Stomach (tissue), 9 donors: ENCODE results near the gene NLN. TPM values are rescaled to one million over a fixed set of nuclear protein-coding genes. Genes with fewer than 3 reads are reported as not detected.

ENCODE experiments used
- DNase-seq, 2 donors: peaks; one replicate each; pipeline versions ENCODE4 v3.0.0 to v3.0.0-alpha.2; 2013 to 2019
- H3K27ac ChIP-seq, 5 donors: fragments of 200-600 bp in 4 of 5; sonication (generic) in 4 of 5; one replicate each; pipeline ENCODE4 v1.5.1; 2013 to 2019; ENCODE audit warnings: mild to moderate bottlenecking in 1 of 5, moderate library complexity in 1 of 5
- H3K27me3 ChIP-seq, 3 donors: fragments of 200-600 bp; sonication (generic); one replicate each; pipeline ENCODE4 v1.5.1; 2017 to 2019; ENCODE audit warnings: mixed run types in 1 of 3
- H3K36me3 ChIP-seq, 4 donors: fragments of 200-600 bp; sonication (generic); 1 replicate in 3 of 4; 2 replicates in 1 of 4; pipeline ENCODE4 v1.5.1; 2016 to 2019
- H3K4me1 ChIP-seq, 4 donors: fragments of 200-600 bp; sonication (generic); one replicate each; pipeline ENCODE4 v1.5.1; 2016 to 2019
- H3K4me3 ChIP-seq, 4 donors: fragments of 200-600 bp; sonication (generic) in 3 of 4; one replicate each; pipeline ENCODE4 v1.5.1; 2016 to 2019; ENCODE audit warnings: mild to moderate bottlenecking in 1 of 4
- H3K9me3 ChIP-seq, 4 donors: fragments of 200-600 bp; sonication (generic); one replicate each; pipeline ENCODE4 v1.5.1; 2016 to 2019
- EP300 ChIP-seq: sonication (generic); formaldehyde crosslinking; IDR thresholded peaks from one replicate; pipeline ENCODE4 v1.6.1; 2017; ENCODE audit warnings: antibody characterized with exemption
- POLR2A ChIP-seq, 4 donors: fragments of 450-650 bp; IDR thresholded peaks; one replicate each; pipeline ENCODE4 v1.6.1; 2016; ENCODE audit warnings: antibody characterized with exemption in 4 of 4, control low read depth in 2 of 4, mild to moderate bottlenecking in 1 of 4, moderate library complexity in 1 of 4
- POLR2AphosphoS5 ChIP-seq, 3 donors: sonication (generic); formaldehyde crosslinking; IDR thresholded peaks; one replicate each; pipeline ENCODE4 v1.6.1; 2016; ENCODE audit warnings: antibody characterized with exemption in 3 of 3
- WGBS, 5 donors: extraction: QIAGEN DNeasy Blood & Tissue Kit in 3 of 5; methylation state at CpG; one replicate each; pipeline versions ENCODE4 v1.1.5 to v1.1.7; 2013 to 2018; 5-methylcytosine and 5-hydroxymethylcytosine counted together
- intact Hi-C: fragments of 100-400 bp; cut with DNase I; formaldehyde crosslinking; loops from one replicate; pipeline ENCODE4 v1.15.1; 2023; ENCODE audit warnings: low total_unique reads
- polyA plus RNA-seq, 3 donors: library from polyadenylated mRNA; stranded (reverse); fragments of 200-250 nt; gene quantifications; one replicate each; pipeline ENCODE4 v1.2.3, GENCODE V29; 2013
- total RNA-seq, 5 donors: library from RNA; depleted of rRNA; stranded (reverse); fragments of >200 nt; gene quantifications; one replicate each; pipeline versions ENCODE4 v1.1.0 to v1.2.3, GENCODE V29; 2014 to 2016
- TF ChIP-seq, protein P1 (sequence below), 7 experiments: fragments of 450-650 bp in 4 of 7; fragments of 200-600 bp in 3 of 7; sonication (generic) in 3 of 7; IDR thresholded peaks; one replicate each; pipeline ENCODE4 v1.5.1; 2016 to 2019; ENCODE audit warnings: antibody characterized with exemption in 7 of 7, control low read depth in 2 of 7, mild to moderate bottlenecking in 1 of 7
- donor health status: healthy with polysubstance abuse.
- donor health status: Bipolar disorder and iron deficiency.
- donor health status: healthy.

The NLN gene
- total and polyA plus RNA-seq, 8 donors = 0.58 to 27.5 (median 9.3) TPM

DNA sequence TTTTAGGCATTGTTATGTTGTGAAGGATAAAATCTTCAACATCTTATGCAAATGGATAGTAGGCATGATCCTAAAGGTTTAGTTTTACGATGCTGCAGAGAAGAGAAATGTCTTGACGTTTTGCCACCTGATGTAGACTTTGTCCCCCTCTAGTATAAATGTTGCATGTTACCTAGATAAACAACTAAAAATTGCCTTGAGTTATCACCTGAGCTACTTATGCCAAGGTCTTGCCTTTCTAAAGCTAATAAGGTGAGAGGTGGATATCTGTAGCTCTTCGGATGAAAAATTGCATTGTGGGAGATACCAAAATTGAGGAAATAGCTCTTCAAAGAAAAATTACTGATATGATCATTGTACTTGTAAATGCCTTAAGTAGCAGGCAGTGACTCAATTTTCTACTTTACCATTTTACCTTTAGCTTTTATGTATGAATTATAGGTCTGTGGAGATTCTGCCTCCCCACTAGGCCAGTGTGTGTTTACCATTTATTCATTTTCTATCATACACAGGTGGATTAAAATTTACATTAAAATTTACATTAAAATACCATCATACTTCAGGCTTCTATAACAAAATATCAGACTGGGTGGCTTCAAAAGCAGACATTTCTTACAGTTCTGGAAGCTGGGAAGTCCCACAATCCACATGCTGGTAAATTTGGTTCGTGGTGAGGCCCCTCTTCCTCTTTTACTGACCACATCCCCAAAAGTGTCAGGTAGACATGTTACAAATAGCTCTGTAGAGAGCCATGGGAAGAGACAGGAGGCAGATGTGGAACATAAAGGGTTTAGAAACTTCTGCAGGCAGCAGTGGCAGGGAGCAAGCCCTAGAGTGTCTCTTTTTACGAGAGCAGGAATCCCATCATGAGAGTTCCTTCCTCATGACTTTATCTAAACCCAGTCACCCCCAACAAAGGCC is 103.7 kb downstream of the NLN start:
- Histone ChIP-seq H3K27me3 (no peaks in the 10 kb centered on the region), H3K4me1 (peaks cover 0 to 9% (median 0%) of the 10 kb centered on the region in 4 donors), H3K27ac (no peak overlapping the region), H3K36me3 (peaks cover 0 to 8% (median 2%) of the 10 kb centered on the region in 4 donors), H3K9me3 (no peaks in the 10 kb centered on the region), H3K4me3 (no peak overlapping the region)
- TF ChIP-seq, protein P1, sequence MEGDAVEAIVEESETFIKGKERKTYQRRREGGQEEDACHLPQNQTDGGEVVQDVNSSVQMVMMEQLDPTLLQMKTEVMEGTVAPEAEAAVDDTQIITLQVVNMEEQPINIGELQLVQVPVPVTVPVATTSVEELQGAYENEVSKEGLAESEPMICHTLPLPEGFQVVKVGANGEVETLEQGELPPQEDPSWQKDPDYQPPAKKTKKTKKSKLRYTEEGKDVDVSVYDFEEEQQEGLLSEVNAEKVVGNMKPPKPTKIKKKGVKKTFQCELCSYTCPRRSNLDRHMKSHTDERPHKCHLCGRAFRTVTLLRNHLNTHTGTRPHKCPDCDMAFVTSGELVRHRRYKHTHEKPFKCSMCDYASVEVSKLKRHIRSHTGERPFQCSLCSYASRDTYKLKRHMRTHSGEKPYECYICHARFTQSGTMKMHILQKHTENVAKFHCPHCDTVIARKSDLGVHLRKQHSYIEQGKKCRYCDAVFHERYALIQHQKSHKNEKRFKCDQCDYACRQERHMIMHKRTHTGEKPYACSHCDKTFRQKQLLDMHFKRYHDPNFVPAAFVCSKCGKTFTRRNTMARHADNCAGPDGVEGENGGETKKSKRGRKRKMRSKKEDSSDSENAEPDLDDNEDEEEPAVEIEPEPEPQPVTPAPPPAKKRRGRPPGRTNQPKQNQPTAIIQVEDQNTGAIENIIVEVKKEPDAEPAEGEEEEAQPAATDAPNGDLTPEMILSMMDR (IDR thresholded peaks at IDR 0.05) = no peak
- TF ChIP-seq EP300 (no peak), POLR2A (IDR thresholded peaks at IDR 0.05) (no peak), POLR2AphosphoS5 (IDR thresholded peaks at IDR 0.05) (no peak)
- 74 to 86% (median 80%) methylated on average over 5 of the region's 5 CpGs for WGBS, 5 donors
- intact Hi-C loops = no loop called here
- DNase-seq = no peak

GRCh38 chr5:65828022-65828896 is 106.3 kb downstream of the NLN start:
- WGBS, 5 donors = 61 to 79% (median 69%) methylated on average over 12 of the region's 12 CpGs
- H3K27ac ChIP-seq = no peak overlapping the region
- peak in 1 of 2 donors; percentile 33 for DNase-seq
- TF ChIP-seq, protein P1 (IDR thresholded peaks at IDR 0.05) = no peak
- TF ChIP-seq POLR2AphosphoS5 (IDR thresholded peaks at IDR 0.05) (no peak), EP300 (no peak), POLR2A (IDR thresholded peaks at IDR 0.05) (no peak)
- H3K4me1 ChIP-seq = peaks cover 0 to 9% (median 0%) of the 10 kb centered on the region in 4 donors
- H3K4me3 ChIP-seq = no peak overlapping the region
- intact Hi-C loops = no loop called here
- no peaks in the 10 kb centered on the region for H3K9me3 ChIP-seq
- H3K27me3 ChIP-seq = no peaks in the 10 kb centered on the region
- H3K36me3 ChIP-seq = peaks cover 0 to 3% (median 0%) of the 10 kb centered on the region in 4 donors

DNA sequence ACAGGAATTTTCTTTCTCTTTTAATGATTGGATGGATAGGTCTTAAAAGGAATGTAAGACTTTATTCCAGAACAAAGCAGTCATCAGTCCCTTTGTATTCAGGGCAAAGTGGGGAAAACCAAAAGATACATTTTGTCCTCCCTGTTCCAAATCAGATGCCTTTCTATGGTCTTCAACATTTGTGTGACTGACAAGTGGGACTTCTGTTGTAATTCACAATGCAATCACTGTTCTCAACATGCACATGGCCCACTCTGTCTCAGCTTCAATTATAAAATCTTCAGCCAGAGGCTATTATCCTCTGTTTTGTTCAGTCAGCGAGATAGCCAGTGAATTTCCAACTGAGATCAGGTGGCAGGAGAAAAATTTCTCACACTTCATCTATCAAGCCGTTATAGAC is 108.9 kb downstream of the NLN start:
- no peak for TF ChIP-seq POLR2A (IDR thresholded peaks at IDR 0.05)
- TF ChIP-seq POLR2AphosphoS5 (IDR thresholded peaks at IDR 0.05) = no peak
- TF ChIP-seq EP300 = no peak
- TF ChIP-seq, protein P1 (IDR thresholded peaks at IDR 0.05) = no peak
- no peak overlapping the region for H3K4me3 ChIP-seq
- H3K36me3 ChIP-seq = no peaks in the 10 kb centered on the region
- no peaks in the 10 kb centered on the region for H3K9me3 ChIP-seq
- H3K27ac ChIP-seq = no peak overlapping the region
- DNase-seq = no peak
- H3K27me3 ChIP-seq = no peaks in the 10 kb centered on the region
- H3K4me1 ChIP-seq = peaks cover 0 to 5% (median 0%) of the 10 kb centered on the region in 4 donors
- intact Hi-C loops = no loop called here
- WGBS, 5 donors = 89 to 97% (median 91%) methylated on average over 2 of the region's 2 CpGs

DNA sequence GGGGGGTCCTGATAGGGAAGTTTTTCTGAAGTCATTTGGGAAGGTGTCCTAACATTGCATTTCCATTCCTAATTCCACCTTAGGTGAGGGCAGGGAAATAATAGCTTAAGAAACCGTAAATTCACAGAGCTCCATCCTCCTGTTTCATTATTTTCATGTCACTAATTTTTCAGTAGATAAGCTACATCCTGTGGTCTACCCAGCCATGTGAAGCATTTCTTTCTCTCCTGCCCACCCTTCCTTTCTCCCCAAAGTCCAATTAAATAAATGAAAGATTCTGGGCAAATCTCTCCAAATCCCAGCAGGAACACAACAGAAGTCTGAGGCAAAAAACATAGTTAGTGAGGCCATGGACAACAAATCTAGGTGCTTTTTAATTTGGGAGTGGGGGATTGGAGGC is 109.3 kb downstream of the NLN start:
- H3K27ac ChIP-seq = no peak overlapping the region
- intact Hi-C loops = no loop called here
- 41 to 92% (median 50%) methylated on average over 1 of the region's 1 CpG for WGBS, 5 donors
- no peaks in the 10 kb centered on the region for H3K9me3 ChIP-seq
- H3K4me3 ChIP-seq = no peak overlapping the region
- no peaks in the 10 kb centered on the region for H3K27me3 ChIP-seq
- DNase-seq = no peak
- H3K36me3 ChIP-seq = no peaks in the 10 kb centered on the region
- TF ChIP-seq POLR2A (IDR thresholded peaks at IDR 0.05) = no peak
- TF ChIP-seq, protein P1 (IDR thresholded peaks at IDR 0.05) = no peak
- no peak for TF ChIP-seq EP300
- TF ChIP-seq POLR2AphosphoS5 (IDR thresholded peaks at IDR 0.05) = no peak
- H3K4me1 ChIP-seq = peaks cover 0 to under 1% (median 0%) of the 10 kb centered on the region in 4 donors
